ENCODE data around the gene C1orf210. TPM values are rescaled to one million over a fixed set of nuclear protein-coding genes. Genes with fewer than 3 reads are reported as not detected.

The C1orf210 gene
- total and polyA plus RNA-seq, 9 of the 15 experiments (the other 6 are each of a cell fraction or from before 2014, with no cell fraction given) = 0.21 TPM; not detected in 8

GRCh38 chr1:43267818-43268425 is 17.5 kb downstream of the C1orf210 start:
- Histone ChIP-seq H3K27me3 (ENCODE audit: control insufficient read depth in 2 of 2, insufficient read depth in 2 of 2, low read length in 2 of 2) (peaks cover 29 to 50% of the 10 kb centered on the region in 2 experiments), H2AFZ (ENCODE audit: low read depth, low read length) (no peak overlapping the region), H3K9ac (ENCODE audit: insufficient read depth in 1 of 2, low read depth in 2 of 2, low read length in 2 of 2) (no peak overlapping the region), H3K9me3 (replicated peaks; ENCODE audit: control insufficient read depth, insufficient read depth, low read depth, low read length) (no peaks in the 10 kb centered on the region), H3K9me1 (ENCODE audit: control insufficient read depth, insufficient read depth, low read length) (no peaks in the 10 kb centered on the region), H3K4me3 (no peak overlapping the region), H4K20me1 (replicated peaks; ENCODE audit: control insufficient read depth, insufficient read depth, low read length) (no peaks in the 10 kb centered on the region), H3K27ac (ENCODE audit: extremely low read depth, low read depth, low read length) (no peak overlapping the region), H3K4me2 (ENCODE audit: insufficient read depth, low read length) (no peak overlapping the region), H3K36me3 (ENCODE audit: control insufficient read depth, insufficient read depth, low read length) (no peaks in the 10 kb centered on the region), H3K79me2 (ENCODE audit: control insufficient read depth, insufficient read depth, low read length) (no peaks in the 10 kb centered on the region), H3K4me1 (replicated peaks in 1 of 2; ENCODE audit: control insufficient read depth in 2 of 2, insufficient read depth in 2 of 2, low read length in 2 of 2) (peaks cover 9 to 13% of the 10 kb centered on the region in 2 experiments; a peak in 3 of 5 replicates)
- no peak for ATAC-seq
- WGBS (ENCODE audit: insufficient coverage, low coverage, missing lambda C conversion rate) = 4% methylated on average over 3 of the region's 3 CpGs
- POLR2A ChIA-PET = interaction anchor here (0.6 to 0.7 kb wide), 2 partner anchors 528 to 591 kb away, joined by 3 read pairs; no protein-coding TSS in a partner anchor
- FAIRE-seq = no peak
- no peak for DNase-seq (ENCODE audit: extremely low read depth in 1 of 4, low spot score in 3 of 4)
- in situ Hi-C loops (cut with MboI) (no loop called here), intact Hi-C loops (cut with micrococcal nuclease) (no loop called here)
- CTCF ChIA-PET (ENCODE audit: low intra/inter-chr PET ratio) = no interaction called here
- no TSS peak for BruUV-seq (replicated peaks)
- no peak for TF ChIP-seq ZNF830 (CRISPR knock-in tag; IDR thresholded peaks at IDR 0.05)
- no peak for TF ChIP-seq ZBTB17 (CRISPR knock-in tag; IDR thresholded peaks at IDR 0.05)
- TF ChIP-seq ZBTB49 (CRISPR knock-in tag; IDR thresholded peaks at IDR 0.05; ENCODE audit: borderline replicate concordance) = no peak
- no peak for TF ChIP-seq ARID1B (IDR thresholded peaks at IDR 0.05)
- no peak for TF ChIP-seq POU5F1 (IDR thresholded peaks at IDR 0.05; ENCODE audit: borderline replicate concordance, low read depth, low read length, partially characterized antibody)
- TF ChIP-seq, protein P1, sequence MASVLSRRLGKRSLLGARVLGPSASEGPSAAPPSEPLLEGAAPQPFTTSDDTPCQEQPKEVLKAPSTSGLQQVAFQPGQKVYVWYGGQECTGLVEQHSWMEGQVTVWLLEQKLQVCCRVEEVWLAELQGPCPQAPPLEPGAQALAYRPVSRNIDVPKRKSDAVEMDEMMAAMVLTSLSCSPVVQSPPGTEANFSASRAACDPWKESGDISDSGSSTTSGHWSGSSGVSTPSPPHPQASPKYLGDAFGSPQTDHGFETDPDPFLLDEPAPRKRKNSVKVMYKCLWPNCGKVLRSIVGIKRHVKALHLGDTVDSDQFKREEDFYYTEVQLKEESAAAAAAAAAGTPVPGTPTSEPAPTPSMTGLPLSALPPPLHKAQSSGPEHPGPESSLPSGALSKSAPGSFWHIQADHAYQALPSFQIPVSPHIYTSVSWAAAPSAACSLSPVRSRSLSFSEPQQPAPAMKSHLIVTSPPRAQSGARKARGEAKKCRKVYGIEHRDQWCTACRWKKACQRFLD (CRISPR knock-in tag; IDR thresholded peaks at IDR 0.05) = no peak
- TF ChIP-seq GATAD2A (IDR thresholded peaks at IDR 0.05) = no peak
- no peak for TF ChIP-seq CEBPB (tag; IDR thresholded peaks at IDR 0.05)
- no peak for TF ChIP-seq EHMT2 (IDR thresholded peaks at IDR 0.05)
- TF ChIP-seq, protein P2, sequence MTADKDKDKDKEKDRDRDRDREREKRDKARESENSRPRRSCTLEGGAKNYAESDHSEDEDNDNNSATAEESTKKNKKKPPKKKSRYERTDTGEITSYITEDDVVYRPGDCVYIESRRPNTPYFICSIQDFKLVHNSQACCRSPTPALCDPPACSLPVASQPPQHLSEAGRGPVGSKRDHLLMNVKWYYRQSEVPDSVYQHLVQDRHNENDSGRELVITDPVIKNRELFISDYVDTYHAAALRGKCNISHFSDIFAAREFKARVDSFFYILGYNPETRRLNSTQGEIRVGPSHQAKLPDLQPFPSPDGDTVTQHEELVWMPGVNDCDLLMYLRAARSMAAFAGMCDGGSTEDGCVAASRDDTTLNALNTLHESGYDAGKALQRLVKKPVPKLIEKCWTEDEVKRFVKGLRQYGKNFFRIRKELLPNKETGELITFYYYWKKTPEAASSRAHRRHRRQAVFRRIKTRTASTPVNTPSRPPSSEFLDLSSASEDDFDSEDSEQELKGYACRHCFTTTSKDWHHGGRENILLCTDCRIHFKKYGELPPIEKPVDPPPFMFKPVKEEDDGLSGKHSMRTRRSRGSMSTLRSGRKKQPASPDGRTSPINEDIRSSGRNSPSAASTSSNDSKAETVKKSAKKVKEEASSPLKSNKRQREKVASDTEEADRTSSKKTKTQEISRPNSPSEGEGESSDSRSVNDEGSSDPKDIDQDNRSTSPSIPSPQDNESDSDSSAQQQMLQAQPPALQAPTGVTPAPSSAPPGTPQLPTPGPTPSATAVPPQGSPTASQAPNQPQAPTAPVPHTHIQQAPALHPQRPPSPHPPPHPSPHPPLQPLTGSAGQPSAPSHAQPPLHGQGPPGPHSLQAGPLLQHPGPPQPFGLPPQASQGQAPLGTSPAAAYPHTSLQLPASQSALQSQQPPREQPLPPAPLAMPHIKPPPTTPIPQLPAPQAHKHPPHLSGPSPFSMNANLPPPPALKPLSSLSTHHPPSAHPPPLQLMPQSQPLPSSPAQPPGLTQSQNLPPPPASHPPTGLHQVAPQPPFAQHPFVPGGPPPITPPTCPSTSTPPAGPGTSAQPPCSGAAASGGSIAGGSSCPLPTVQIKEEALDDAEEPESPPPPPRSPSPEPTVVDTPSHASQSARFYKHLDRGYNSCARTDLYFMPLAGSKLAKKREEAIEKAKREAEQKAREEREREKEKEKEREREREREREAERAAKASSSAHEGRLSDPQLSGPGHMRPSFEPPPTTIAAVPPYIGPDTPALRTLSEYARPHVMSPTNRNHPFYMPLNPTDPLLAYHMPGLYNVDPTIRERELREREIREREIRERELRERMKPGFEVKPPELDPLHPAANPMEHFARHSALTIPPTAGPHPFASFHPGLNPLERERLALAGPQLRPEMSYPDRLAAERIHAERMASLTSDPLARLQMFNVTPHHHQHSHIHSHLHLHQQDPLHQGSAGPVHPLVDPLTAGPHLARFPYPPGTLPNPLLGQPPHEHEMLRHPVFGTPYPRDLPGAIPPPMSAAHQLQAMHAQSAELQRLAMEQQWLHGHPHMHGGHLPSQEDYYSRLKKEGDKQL (CRISPR knock-in tag; IDR thresholded peaks at IDR 0.05; ENCODE audit: borderline replicate concordance) = no peak
- TF ChIP-seq POLR2AphosphoS5 (IDR thresholded peaks at IDR 0.05; ENCODE audit: control insufficient read depth, insufficient read depth, low read depth, low read length) = no peak
- no peak for TF ChIP-seq TEAD4 (IDR thresholded peaks at IDR 0.05; ENCODE audit: low read length)
- no peak for TF ChIP-seq TEAD4 (CRISPR knock-in tag; IDR thresholded peaks at IDR 0.05; ENCODE audit: borderline replicate concordance)
- no peak for TF ChIP-seq MCM7 (IDR thresholded peaks at IDR 0.05)
